ENCODE measurements around the gene ATG16L2.
"Not testable (repeated sequence)": the region's sequence is repeated elsewhere in the genome, so short reads cannot be mapped to it uniquely, and the experiment has no call there.

The ATG16L2 gene

DNA sequence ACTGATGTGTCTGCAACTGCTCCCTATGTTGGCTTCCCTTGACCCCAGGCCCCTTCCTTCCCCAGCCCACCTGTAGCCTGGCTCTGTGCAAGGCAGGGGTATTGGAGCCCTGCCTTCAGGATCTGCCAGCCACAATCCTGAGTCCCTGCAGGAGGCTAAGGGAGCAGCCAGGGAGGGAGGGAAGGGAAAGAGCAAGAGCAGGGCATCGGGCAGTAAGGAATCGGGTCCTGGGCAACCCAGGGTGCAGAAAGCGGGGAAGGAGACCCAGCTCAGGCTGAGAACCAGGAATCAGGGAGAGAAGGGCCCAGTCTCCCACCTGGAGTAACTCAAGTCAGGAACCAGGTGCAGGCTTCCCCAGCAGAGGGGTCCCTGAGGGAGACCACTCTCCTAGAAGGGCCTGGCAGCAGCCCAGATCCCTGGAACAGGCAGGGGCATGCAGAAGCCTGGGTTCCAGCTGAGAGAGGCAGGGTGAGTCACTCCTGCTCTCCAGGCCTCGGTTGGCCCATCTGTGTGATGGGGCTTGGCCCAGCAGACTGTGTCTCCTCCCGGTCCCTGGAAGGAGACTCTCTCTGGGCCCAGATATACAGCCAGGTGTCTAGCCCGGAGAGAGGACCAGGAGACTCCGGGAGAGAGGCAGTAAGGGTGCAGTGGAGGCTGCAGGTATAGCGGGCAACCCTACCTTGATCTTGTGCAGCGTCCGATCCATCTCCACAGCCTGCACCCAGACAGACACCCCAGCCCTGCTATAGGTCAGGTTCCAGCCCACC is 33.7 kb upstream of the ATG16L2 start:
- DNase-seq, result no peak

DNA sequence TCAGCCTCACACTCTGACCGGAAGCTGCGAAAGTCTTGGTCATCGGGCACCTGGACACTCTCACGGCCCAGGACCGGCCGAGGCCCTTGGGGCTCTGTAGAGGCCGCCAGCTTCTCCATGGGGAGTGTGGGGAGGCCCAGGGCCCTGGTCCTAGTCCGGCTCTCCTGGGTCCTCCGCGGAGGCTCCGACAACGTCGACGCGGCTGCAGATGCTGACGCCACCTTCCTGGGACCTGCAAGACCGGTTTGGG is 33.2 kb upstream of the ATG16L2 start:
- no peak for DNase-seq

DNA sequence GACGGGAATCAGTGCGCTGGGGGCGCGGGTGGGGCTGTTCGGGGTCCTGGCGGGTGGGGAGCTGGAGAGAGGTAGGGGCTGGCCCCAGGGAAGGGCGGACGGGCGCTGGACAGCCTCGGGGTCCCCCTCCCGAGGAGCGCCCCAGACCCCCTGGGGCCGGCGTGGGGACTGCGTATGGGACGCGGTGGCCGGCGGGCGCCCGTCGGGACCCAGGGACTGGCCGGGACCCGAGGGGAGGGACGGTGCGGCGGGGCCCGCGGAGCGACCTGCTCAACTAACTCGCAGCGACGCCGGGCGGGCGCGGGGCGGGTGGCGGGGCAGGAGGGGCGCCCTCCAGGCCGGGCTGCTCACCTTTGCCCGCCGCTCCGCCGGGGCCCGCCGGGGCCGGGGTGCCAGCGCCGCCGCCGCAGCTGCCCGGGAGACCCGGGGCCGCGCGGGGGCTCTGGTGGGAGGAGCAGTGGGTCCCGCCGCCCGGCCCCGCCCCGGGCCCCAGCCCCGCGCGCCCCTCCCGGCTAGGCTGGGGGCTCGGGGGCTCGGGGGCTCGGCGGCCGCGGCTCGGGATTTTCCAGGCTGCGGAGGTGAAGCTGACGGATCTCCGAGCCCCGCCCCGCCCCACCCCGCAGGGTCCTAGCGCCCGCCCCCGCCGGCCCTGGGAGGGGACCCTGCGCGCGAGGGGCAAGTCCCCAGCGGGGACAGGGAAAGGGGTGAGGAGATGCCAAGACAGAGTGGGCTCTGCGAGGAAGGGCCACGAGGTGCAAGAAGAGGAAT is 32.7 kb upstream of the ATG16L2 start:
- peak; percentile 36 for DNase-seq

DNA sequence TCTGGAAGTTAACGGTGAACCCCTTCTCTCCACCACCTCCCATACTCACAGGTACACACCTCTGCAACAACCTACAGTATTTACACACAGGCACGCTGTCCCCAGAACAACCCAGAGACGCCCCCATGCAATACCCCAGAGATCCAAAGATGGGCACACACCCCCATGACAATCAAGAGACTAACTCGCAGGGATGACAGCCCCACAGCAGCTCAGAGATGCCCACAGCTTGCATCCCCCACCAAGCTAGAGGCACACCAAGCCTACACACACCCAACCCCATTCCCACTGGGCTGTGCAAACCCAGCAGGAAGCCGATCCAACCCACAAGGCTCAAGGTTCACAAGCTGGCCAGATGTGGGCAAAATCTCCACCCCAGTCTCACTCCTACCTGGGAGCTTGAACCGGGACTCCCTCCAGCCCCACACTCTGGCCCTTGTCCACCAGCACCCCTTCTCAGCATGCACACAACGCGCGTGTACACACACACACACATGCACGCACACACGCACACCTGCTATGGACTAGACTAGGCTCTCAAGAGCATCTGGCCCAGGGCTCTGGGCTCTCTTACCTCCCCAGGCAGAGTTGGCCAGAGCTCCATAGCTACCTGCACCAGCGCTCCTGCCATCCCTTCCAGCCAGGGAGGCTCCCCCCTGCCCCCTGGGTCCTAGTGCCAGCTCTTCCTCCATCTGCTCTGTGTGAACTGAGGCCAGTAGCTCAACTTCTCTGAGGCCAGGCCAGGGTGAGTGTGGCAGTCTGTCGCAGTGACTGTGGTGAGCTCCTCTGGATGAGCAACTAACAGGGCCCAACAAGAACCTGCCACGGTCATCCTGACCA is 31.9 kb upstream of the ATG16L2 start:
- no peak for DNase-seq

DNA sequence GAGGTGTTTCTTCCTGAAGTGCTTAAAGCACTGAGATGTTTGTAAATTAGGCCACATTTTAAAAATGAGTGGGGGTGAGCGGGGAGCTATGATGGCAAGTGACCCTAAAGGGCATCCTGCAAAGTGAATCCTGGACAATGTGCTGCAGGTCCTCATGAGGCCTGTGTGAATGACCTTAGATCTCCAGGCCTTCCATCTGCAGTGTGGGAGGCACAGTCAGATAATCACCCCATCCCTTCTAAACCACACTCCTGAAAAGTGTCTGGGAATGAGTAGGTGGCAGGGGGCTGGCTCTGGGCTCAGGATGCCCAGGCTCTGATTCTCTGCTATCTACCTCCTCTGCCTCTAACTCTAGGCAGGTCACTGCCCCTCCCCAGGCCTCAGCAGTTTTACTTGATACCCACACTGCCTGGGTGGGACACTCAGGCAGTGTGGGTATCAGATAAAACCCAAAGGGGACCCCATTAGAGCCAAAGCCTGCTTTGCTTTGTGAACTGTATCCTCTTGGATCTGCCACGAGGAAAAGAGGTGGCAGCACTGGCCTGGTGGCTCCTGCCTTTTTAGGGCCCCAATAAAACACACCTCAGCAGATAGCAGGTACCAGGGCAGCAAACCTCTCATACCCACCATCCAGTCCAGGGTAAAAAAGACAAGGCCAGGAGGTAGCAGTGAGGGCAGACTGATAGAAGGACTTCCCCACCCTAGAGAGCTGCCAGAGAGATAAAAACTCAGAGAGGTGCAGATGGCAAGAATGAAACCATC is 30.9 kb upstream of the ATG16L2 start:
- DNase-seq, result no peak

DNA sequence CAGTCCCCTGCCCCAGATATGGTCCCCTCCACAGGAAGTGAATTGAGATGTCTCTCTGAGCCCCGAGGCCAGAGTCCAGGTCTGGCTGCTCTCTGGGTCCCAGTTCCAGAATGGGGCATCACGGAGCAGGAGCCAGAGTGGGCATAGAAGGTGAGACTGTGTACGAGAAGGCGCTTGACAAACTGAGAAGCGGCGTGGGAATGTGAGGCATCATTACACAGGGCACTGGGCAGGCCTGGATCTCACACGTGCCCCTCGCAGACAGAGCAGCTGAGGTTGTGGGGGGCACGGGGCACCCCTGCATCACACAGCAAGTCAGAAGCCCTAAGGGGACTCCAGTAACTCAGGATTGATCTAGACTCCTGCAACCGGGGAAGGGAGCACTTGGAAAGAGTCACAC is 29.5 kb upstream of the ATG16L2 start:
- DNase-seq, result no peak

DNA sequence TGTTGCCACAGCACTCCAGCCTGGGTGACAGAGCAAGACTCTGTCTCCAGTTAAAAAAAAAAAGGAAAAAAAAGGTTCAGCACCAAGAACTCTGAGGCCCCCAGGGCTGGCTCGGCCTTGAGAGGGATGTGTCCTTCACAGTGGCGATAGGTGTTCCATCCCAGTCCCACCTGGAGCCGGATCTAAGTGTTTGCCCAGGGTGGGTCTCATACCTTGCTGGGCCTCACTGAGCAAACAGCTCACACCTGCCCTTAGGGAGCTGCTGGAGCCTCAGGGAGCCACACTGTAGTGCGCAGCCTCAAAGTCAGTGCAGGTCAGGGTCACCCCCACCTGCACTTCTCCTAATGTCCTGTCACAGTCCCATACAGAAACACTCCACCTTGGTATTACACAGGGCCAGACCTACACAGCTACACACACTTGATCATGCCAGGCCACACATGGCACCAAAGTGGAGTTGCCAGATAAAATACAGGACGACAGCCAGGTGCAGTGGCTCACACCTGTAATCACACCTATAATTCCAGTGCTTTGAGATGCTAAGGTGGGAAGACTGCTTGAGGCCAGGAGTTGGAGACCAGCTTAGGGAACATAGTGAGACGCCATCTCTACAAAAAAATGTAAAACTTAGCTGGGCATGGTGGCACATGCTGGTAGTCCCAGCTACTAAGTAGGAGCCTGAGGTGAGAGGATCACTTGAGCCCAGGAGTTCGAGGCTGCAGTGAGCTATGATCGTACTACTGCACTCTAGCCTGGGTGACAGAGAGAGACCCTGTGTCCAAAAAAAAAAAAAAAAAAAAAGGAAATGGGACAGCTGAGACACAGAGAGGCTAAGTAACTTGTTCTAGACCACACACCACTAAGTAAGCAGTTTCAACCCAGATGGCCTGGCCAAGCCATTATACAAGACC is 27.7 kb upstream of the ATG16L2 start:
- DNase-seq, result no peak

DNA sequence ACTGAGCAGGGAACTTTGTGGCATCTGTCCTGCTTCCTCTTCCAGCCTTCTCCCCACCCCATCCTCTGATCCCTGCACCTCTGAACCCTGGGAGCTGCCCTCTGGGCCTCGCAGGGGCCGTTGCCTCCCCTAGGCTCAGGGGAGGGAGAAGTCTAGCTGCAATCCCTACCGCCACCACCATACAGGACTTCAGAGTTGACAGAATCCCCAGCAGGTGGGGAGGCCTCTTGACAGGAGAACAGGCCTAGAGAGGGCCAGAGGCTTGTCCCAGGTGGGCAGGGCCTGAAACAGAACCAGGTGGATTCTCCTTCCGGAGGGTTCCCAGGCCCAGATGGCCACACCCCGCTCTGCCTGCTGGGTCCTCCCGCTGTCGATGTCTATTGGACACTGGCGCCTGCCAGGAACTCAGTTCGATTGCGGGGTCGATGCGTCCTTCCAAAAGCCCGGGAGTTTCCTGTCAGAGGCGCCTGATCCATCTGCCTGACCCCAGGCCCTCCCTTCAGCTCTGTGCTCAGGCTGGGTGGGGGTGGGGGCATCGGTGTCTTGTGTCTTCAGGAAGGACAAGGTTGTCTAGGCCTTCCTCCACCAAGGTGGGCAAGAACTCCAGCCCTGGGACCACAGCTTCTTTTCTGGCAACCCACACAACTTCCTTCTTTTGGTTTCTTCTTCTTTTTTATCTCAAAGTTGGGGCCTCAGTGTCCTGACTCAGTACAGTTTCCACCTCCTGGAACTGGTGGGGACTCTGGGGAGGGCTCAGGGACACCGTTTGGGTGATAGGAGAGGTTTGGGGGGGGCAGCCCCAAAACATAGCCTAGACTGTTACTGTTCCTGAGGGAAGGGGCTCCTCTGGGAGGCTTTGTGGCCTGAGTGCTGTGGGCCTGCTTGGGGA is 26.8 kb upstream of the ATG16L2 start:
- no peak for DNase-seq

DNA sequence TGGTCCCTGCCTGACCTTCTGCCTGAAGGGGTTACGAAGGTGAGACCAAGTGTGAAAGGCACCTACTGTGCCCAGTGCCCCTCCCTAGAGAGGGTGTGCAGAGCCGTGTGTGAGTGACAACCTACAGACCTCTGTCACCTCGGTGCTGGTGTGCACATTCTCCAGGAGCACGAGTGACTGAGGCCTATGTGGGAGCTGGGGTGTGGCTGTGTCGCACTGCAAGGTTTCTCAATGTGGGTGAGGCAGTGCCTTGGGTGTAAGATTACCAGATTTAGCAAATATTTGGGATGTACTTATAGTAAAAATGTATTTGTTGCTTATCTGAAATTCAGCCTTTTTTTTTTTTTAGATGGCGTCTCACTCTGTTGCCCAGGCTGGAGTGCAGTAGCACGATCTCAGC is 26.0 kb upstream of the ATG16L2 start:
- DNase-seq, result no peak

DNA sequence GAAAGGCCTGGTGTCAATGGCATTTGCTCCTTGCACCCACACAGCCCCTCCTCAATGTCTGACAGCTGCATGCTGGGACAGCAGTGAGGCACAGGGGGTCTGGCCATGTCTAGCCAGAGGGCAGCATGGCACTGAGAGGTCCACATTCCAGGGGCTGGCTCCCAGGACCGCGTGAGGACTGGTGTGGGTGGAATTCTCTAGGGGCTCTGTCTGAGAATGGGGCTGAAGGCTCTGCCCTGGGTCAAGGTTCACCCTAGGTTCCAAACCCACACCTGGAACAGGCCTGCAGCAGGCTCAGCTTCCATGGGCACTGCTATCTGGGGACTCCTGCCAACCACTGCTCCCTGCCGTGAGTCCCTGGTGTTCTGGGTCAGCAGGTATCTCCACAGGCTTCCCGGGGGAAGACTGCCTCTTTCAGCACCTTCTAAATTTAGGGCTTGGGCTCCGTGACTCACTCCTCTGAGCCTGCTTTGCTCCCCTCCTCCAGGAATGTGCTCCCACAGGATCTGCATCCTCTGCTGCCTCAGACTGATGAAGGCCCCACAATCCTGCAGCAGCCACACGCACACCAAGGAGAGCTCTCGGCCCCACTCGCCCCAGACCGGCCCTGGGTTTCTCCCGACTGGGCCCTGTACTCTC is 24.6 kb upstream of the ATG16L2 start:
- DNase-seq, result no peak

DNA sequence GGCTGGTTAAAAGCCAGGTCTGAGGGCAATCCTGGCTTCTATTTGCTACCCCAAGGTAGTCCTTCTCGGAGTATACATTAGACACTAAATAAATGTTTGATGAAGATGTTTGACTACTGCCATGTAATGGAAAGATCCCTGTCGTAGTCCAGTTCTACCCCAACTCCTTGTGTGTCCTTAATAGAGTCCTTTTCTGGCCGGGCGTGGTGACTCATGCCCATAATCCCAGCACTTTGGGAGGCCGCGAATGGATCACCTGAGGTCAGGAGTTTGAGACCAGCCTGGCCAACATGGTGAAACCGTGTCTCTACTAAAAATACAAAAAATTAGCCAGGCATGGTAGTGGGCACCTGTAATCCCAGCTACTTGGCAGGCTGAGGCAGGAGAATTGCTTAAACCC is 23.0 kb upstream of the ATG16L2 start:
- not testable (repeated sequence) for DNase-seq

DNA sequence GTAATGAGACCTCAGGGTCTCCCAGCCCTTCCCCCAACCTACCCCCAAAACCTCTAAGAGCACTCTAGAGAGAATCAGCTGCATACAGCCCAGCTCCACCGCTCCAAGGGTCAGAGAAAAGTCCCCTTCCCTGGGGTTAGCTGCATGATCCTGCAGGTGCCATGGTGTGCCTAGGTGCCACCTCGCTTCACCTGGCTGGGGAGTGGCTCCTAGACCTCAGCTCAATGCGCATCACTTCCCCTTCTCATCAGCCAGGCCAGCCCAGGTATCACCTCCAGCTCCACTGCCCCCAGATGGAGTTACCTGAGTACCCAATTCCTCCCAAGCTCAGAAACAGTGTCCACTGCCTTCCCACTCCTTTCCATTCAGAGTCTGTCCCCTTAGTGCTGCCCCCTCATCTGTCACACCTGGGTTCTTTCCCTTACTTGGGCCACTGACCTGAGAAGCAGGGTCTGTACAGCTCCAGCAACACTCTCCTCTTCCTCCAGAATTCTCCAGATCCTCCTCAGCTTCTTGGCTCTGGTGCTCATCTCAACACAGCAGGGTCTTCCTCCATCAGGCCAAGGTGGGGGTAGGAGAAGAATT is 21.7 kb upstream of the ATG16L2 start:
- DNase-seq, result no peak

DNA sequence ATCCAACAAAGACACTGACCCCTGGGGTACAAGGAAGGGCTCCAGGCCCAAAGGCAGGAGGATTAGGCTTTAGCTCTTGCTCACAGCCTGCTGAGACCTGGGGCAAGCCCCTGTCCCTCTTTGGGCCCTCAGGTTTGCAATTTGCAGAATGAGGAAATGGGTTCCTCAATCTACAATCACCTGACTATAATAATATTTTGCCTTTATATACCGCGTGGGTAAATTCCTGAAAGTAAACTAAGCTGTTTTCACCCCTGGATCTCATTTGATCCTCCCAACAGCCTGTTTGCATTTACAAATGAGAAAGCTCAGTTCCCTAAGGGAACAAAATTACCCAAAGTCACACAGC is 21.2 kb upstream of the ATG16L2 start:
- DNase-seq, result no peak

DNA sequence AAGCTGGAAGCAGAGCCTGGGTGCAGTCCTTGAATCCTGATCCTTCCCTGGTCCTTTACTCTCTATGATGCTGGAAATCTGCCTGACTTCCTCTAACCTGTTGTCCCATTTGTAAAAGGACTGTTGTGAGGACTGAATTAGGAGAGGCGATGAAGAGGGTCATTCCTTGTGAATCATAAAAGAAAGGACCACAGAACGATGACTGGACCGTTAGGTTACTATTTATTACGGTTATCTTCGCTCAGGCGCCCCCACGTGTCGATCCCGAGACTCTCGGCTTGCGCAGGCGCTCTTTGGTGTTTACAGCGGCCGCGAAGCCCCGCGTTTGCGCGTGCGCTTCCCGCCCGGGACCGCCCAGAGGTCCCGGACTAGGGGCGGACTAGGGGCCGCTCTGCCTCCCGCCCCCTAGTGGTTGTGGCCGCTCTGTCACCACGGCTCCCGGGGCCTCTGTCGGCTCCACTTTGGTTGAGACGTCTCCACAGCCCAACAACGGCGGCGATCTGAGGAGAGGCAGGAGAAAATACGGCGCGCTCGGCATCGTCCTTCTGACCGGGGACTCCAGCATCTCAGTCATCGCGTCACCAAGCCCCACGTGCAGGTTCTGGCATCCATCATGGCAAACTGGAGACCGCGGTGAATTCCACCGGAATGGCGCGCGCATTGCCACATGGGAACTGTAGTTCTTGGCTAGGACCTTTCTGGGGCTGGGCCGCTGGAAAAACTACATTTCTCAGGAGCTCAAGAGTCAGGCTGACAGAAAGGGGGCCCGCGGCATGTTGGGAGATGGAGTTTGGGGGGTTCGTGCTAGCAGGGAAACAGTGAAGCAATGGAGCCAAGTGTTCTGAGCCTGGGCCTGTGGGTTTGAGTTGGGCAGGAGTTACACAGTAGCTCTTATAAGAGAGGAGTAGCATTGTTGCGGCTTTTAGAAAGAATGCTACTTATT is 20.5 kb upstream of the ATG16L2 start, which contains the start of gene STARD10:
TSS of gene STARD10 (minus strand) at position 623 of the 943 bp plus-strand sequence. CDS start 12,866 bp downstream, outside the sequence.
- DNase-seq, result peak; percentile 96

DNA sequence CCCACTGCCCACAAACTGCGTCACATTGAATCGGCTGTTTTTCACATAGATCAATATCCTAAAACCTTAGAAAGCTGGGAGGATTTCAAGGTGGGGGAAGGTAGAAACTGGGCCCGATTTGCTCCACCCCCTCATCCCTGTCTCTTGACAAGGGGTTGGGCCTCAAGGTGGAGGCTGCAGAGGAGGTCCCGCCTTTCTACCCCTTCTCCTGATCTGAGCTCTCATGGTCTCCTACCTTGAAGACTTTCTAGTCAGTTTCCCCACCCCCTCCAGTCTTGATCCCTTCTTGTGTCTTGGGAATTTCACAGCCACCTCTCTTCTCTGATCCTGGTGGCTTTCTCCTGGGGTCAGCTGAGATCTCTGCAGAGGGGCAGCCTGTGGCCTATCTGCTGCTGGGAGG is 15.8 kb upstream of the ATG16L2 start:
- no peak for DNase-seq

DNA sequence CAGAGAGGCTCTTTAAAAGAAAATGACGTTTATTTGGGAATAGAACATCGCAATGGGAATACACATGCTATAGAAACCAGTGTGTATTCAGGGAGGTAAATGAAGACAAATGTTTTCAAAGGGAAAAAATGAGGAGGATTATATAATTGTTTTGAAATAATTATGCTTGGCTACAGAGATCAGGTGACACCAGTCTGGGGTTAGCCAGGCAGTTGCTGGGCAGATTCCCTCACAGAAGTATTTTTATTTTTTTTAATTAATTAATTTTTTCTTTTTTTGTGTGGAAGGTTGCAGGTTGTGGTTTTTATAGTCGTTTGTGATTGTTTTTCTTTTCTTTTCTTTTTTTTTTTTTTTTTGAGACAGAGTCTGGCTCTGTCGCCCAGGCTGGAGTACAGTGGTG is 14.8 kb upstream of the ATG16L2 start:
- DNase-seq, result no peak

DNA sequence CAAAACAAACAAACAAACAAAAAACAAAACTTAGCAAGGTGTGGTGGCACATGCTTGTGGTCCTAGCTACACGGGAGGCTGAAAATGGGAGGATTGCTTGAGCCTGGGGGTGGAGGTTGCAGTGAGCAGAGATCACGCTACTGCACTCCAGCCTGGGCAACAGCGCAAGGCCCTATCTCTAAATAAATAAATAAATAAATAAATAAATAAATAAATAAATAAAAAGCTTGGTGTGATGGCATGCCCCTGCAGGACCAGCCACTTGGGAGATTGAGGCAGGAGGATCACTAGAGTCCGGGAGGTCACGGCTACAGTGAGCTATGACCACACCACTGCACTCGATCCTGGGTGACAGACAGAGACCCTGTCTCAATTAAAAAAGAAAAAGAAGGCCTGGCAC is 11.4 kb upstream of the ATG16L2 start:
- DNase-seq, result no peak

DNA sequence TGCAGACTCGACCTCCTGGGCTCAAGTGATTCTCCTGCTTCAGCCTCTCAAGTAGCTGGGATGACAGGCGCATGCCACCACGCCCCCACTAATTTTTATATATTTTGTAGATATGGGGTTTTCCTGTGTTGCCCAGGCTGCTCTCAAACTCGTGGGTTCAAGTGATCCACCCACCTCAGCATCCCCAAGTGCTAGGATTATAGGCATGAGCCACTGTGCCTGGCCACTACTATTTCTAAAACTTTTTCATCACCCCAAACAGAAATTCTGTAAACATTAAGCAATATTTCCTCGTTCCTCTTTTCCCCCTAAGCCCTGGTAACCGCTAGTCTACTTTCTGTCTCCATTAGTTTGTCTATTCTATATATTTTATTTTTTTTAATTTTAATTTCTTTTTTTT is 9.0 kb upstream of the ATG16L2 start:
- no peak for DNase-seq

DNA sequence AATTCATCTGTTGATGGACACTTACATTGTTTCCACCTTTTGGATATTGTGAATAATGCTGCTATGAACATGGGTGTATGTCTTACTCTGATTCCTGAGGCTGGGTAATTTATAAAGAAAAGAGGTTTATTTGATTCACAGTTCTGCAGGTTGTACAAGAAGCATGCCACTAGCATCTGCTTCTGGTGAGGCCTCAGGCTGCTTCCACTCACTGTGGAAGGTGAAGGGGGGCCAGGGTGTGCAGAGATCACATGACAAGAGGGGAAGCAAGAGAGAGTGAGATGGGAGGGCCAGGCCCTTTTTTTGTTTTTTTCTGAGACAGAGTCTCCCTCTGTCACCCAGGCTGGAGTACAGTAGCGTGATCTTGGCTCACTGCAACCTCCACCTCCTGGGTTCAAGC is 7.8 kb upstream of the ATG16L2 start:
- DNase-seq, result not testable (repeated sequence)
